H1 (cell line): Measurements from ENCODE around the gene SLC37A1. TPM values are rescaled to one million over a fixed set of nuclear protein-coding genes. Genes with fewer than 3 reads are reported as not detected.

Experiments
- CBX8 ChIP-seq: fragments of 300-800, 300-1000 bp; sonication (generic); IDR thresholded peaks from 2 replicates; pipeline ENCODE4 v1.7.1; 2016; ENCODE audit warnings: low read depth, low read length, borderline replicate concordance
- EP300 ChIP-seq, 2 experiments: IDR thresholded peaks; 1 replicate in 1 of 2; 2 replicates in 1 of 2; pipeline ENCODE4 v1.6.1; 2011 to 2012; ENCODE audit warnings: low read depth in 2 of 2, low read length in 2 of 2, mild to moderate bottlenecking in 2 of 2, borderline replicate concordance in 1 of 2, inconsistent platforms in 1 of 2, moderate library complexity in 1 of 2
- POLR2A ChIP-seq, 2 experiments: IDR thresholded peaks; 1 replicate in 1 of 2; 2 replicates in 1 of 2; pipeline ENCODE4 v1.6.1; 2011; ENCODE audit warnings: low read depth in 2 of 2, low read length in 2 of 2, mild to moderate bottlenecking in 2 of 2; ENCODE audit errors: control extremely low read depth in 1 of 2
- polyA plus RNA-seq, 7 experiments: library from polyadenylated mRNA; depleted of rRNA in 3 of 7; stranded (reverse) in 5 of 7; unstranded in 2 of 7; fragments of >200 nt in 5 of 7; fragments of 200-250 nt in 2 of 7; gene quantifications; 1 replicate in 5 of 7; 2 replicates in 1 of 7; 4 replicates in 1 of 7; pipeline versions ENCODE4 v1.2.1 to v1.2.3, GENCODE V29; 2011 to 2013; ENCODE audit warnings: missing spikeins in 2 of 7, mixed read lengths in 2 of 7
- total RNA-seq: library from RNA; stranded (reverse); fragmentation: NEBNext Ultra II Directional; extraction: Animal tissue kit (Norgen Biotek cat#: 25700); gene quantifications from 2 replicates; pipeline ENCODE4 v1.2.1, GENCODE V29; 2021

Gene SLC37A1
- total and polyA plus RNA-seq, 2 of the 8 experiments (the other 6 are each of a cell fraction or from before 2014, with no cell fraction given) = 15.6 to 30.9 TPM

GRCh38 chr21:42484966-42485365, 28.7 kb upstream of the SLC37A1 start (continued):
- TF ChIP-seq CBX8 = no peak
- TF ChIP-seq EP300 (IDR thresholded peaks at IDR 0.05; ENCODE audit: borderline replicate concordance in 1 of 2, low read depth in 2 of 2, low read length in 2 of 2) = no peak
- TF ChIP-seq POLR2A (IDR thresholded peaks at IDR 0.05; ENCODE audit: control extremely low read depth in 1 of 2, low read depth in 2 of 2, low read length in 2 of 2) = no peak
